Measurements from ENCODE around the gene PPP1CC.

GRCh38 chr12:110694330-110694901 lies 48.3 kb downstream of the PPP1CC start:
- TF ChIP-seq CTCF (conservative IDR thresholded peaks at IDR 0.05; ENCODE audit: low read depth, low read length) (no peak), USF2 (IDR thresholded peaks at IDR 0.05; ENCODE audit: low read depth, low read length) (no peak), POLR2A (IDR thresholded peaks at IDR 0.05; ENCODE audit: low read depth, low read length) (no peak), BHLHE40 (IDR thresholded peaks at IDR 0.05; ENCODE audit: low read depth, low read length) (no peak), CEBPB (IDR thresholded peaks at IDR 0.05; ENCODE audit: low read depth, low read length) (no peak), RAD21 (IDR thresholded peaks at IDR 0.05; ENCODE audit: low read length) (no peak)
